H9 (cell line): ENCODE data around the gene CDKN2AIPNL. TPM values are rescaled to one million over a fixed set of nuclear protein-coding genes. Genes with fewer than 3 reads are reported as not detected.

Experiments
- DNase-seq: peaks from one replicate; pipeline ENCODE4 v3.0.0-alpha.2; 2017
- H2AFZ ChIP-seq: one replicate; pipeline ENCODE4 v1.6.1; 2013; ENCODE audit warnings: mild to moderate bottlenecking, low read length, control low read depth, moderate library complexity
- H2AK5ac ChIP-seq: 2 replicates; pipeline ENCODE4 v1.6.1; 2013; ENCODE audit warnings: low read length, control low read depth, mixed read lengths; ENCODE audit not compliant: insufficient read length
- H2BK120ac ChIP-seq: one replicate; pipeline ENCODE4 v1.6.1; 2013; ENCODE audit warnings: low read depth, mild to moderate bottlenecking, low read length, control low read depth, inconsistent platforms; ENCODE audit not compliant: poor library complexity, severe bottlenecking
- H2BK12ac ChIP-seq: 2 replicates; pipeline ENCODE4 v1.6.1; 2013; ENCODE audit warnings: low read length, control low read depth, mixed read lengths, low read depth; ENCODE audit not compliant: insufficient read length
- H2BK15ac ChIP-seq: 2 replicates; pipeline ENCODE4 v1.6.1; 2013; ENCODE audit warnings: low read depth, low read length, control low read depth
- H2BK20ac ChIP-seq: one replicate; pipeline ENCODE4 v1.6.1; 2013; ENCODE audit warnings: low read depth, mild to moderate bottlenecking, low read length, control low read depth, inconsistent platforms; ENCODE audit not compliant: poor library complexity, severe bottlenecking
- H2BK5ac ChIP-seq: 2 replicates; pipeline ENCODE4 v1.6.1; 2013; ENCODE audit warnings: low read length, control low read depth, mixed read lengths; ENCODE audit not compliant: insufficient read length
- H3K14ac ChIP-seq: 2 replicates; pipeline ENCODE4 v1.6.1; 2013; ENCODE audit warnings: low read length, control low read depth; ENCODE audit not compliant: insufficient read depth
- H3K18ac ChIP-seq: 2 replicates; pipeline ENCODE4 v1.6.1; 2013; ENCODE audit warnings: low read depth, mild to moderate bottlenecking, mixed read lengths, low read length, control low read depth; ENCODE audit not compliant: insufficient read length
- H3K23ac ChIP-seq: 2 replicates; pipeline ENCODE4 v1.6.1; 2013; ENCODE audit warnings: low read length, control low read depth, mixed read lengths, low read depth; ENCODE audit not compliant: insufficient read length
- H3K23me2 ChIP-seq: 2 replicates; pipeline ENCODE4 v1.6.1; 2013; ENCODE audit warnings: low read depth, mild to moderate bottlenecking, mixed read lengths, low read length, control low read depth; ENCODE audit not compliant: insufficient read length, poor library complexity, severe bottlenecking
- H3K27ac ChIP-seq: 2 replicates; pipeline ENCODE4 v1.5.1; 2013; ENCODE audit warnings: low read length, control low read depth, mixed read lengths, low read depth; ENCODE audit not compliant: insufficient read length
- H3K27me3 ChIP-seq: 2 replicates; pipeline ENCODE4 v1.6.1; 2013; ENCODE audit warnings: low read length, control low read depth, inconsistent platforms; ENCODE audit not compliant: insufficient read depth
- H3K4ac ChIP-seq: 2 replicates; pipeline ENCODE4 v1.6.1; 2013; ENCODE audit warnings: low read depth, mild to moderate bottlenecking, control low read depth, inconsistent platforms, low read length, moderate library complexity
- H3K4me1 ChIP-seq: 2 replicates; pipeline ENCODE4 v1.6.1; 2013; ENCODE audit warnings: low read length, control low read depth, inconsistent platforms; ENCODE audit not compliant: insufficient read depth
- H3K4me2 ChIP-seq: 2 replicates; pipeline ENCODE4 v1.6.1; 2013; ENCODE audit warnings: low read length, control low read depth, mixed read lengths; ENCODE audit not compliant: insufficient read length, insufficient read depth
- H3K56ac ChIP-seq: 2 replicates; pipeline ENCODE4 v1.6.1; 2013; ENCODE audit warnings: low read depth, mild to moderate bottlenecking, mixed read lengths, low read length, control low read depth; ENCODE audit not compliant: insufficient read length
- H3K79me1 ChIP-seq: 2 replicates; pipeline ENCODE4 v1.6.1; 2013; ENCODE audit warnings: low read depth, mild to moderate bottlenecking, moderate library complexity, low read length, control low read depth, inconsistent platforms; ENCODE audit not compliant: insufficient read depth, poor library complexity, severe bottlenecking
- H3K79me2 ChIP-seq: 2 replicates; pipeline ENCODE4 v1.6.1; 2013; ENCODE audit warnings: low read length, control low read depth, inconsistent platforms; ENCODE audit not compliant: insufficient read depth
- H3K9ac ChIP-seq: 2 replicates; pipeline ENCODE4 v1.6.1; 2013; ENCODE audit warnings: low read length, control low read depth, mixed read lengths; ENCODE audit not compliant: insufficient read length; ENCODE audit errors: extremely low read depth
- H3K9me3 ChIP-seq: one replicate; pipeline ENCODE4 v1.6.1; 2013; ENCODE audit warnings: low read depth, low read length, inconsistent platforms; ENCODE audit not compliant: control insufficient read depth
- H3T11ph ChIP-seq: one replicate; pipeline ENCODE4 v1.6.1; 2013; ENCODE audit warnings: mild to moderate bottlenecking, low read length, control low read depth, inconsistent platforms
- H4K20me1 ChIP-seq: one replicate; pipeline ENCODE4 v1.6.1; 2013; ENCODE audit not compliant: control insufficient read depth, insufficient read length, insufficient read depth
- H4K5ac ChIP-seq: 2 replicates; pipeline ENCODE4 v1.6.1; 2013; ENCODE audit warnings: low read depth, mild to moderate bottlenecking, mixed read lengths, low read length, control low read depth; ENCODE audit not compliant: insufficient read length
- H4K8ac ChIP-seq: replicated peaks from 2 replicates; pipeline ENCODE4 v1.6.1; 2013; ENCODE audit warnings: low read length, control low read depth, mixed read lengths, low read depth; ENCODE audit not compliant: insufficient read length
- H4K91ac ChIP-seq: 2 replicates; pipeline ENCODE4 v1.6.1; 2013; ENCODE audit warnings: low read depth, mild to moderate bottlenecking, moderate library complexity, mixed read lengths, low read length, control low read depth; ENCODE audit not compliant: insufficient read length
- H3K27ac Mint-ChIP-seq, 3 experiments: 2 replicates in 2 of 3; 3 replicates in 1 of 3; pipeline ENCODE4 v1.8.0; 2020 to 2021; ENCODE audit warnings: mixed read lengths in 3 of 3, mild to moderate bottlenecking in 1 of 3, moderate library complexity in 1 of 3
- H3K27me3 Mint-ChIP-seq: 2 replicates; pipeline ENCODE4 v1.8.0; 2021; ENCODE audit warnings: low read depth, mild to moderate bottlenecking, moderate library complexity, mixed read lengths
- H3K36me3 Mint-ChIP-seq, 3 experiments: 2 replicates in 2 of 3; 3 replicates in 1 of 3; pipeline ENCODE4 v1.8.0; 2020 to 2021; ENCODE audit warnings: low read depth in 3 of 3, mixed read lengths in 3 of 3; ENCODE audit not compliant: insufficient read depth in 1 of 3
- H3K4me1 Mint-ChIP-seq, 2 experiments: 2 replicates each; pipeline ENCODE4 v1.8.0; 2020; ENCODE audit warnings: mixed read lengths in 2 of 2
- H3K4me3 Mint-ChIP-seq, 2 experiments: 2 replicates in 1 of 2; 3 replicates in 1 of 2; pipeline ENCODE4 v1.8.0; 2020 to 2021; ENCODE audit warnings: mild to moderate bottlenecking in 2 of 2, mixed read lengths in 2 of 2, moderate library complexity in 1 of 2
- H3K9me3 Mint-ChIP-seq, 2 experiments: 2 replicates in 1 of 2; 3 replicates in 1 of 2; pipeline ENCODE4 v1.8.0; 2020; ENCODE audit warnings: mild to moderate bottlenecking in 2 of 2, mixed read lengths in 2 of 2, moderate library complexity in 1 of 2
- WGBS: extraction: QIAGEN DNeasy Blood & Tissue Kit; methylation state at CpG from one replicate; pipeline ENCODE4 v1.1.7; 2013; ENCODE audit warnings: missing lambda C conversion rate, low lambda C conversion rate, mixed read lengths; ENCODE audit not compliant: insufficient read length; ENCODE audit errors: extremely low coverage; 5-methylcytosine and 5-hydroxymethylcytosine counted together
- total RNA-seq: library from RNA; stranded (reverse); gene quantifications from 2 replicates; pipeline ENCODE4 v1.2.1, GENCODE V29; 2021
- TF ChIP-seq, protein P1 (sequence below): fragments of 200-600 bp; sonication (generic); conservative IDR thresholded peaks from 3 replicates; pipeline ENCODE4 v1.8.0; 2021; ENCODE audit warnings: antibody characterized with exemption, mild to moderate bottlenecking

CDKN2AIPNL gene
- total RNA-seq, 1 experiment from 2014 or later: 60.0 TPM

DNA sequence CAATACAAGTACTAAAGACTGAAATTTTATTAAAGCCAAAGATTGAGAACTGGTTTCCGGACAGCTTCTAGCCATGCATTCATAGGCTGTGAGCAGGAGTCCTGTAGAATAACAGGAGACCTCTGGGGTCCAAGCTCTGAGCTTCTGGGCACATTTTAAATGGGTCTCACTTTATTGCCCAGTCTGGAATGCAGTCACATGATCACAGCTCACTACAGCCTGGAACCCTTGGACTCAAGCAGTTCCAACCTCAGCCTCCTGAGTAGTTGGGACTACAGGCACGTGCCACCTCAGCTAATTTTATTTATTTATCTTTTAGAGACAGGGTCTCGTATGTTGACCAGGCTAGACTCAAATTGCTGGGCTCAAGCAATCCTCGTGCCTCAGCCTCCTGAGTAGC lies 15.4 kb downstream of the CDKN2AIPNL start:
- H3K4me3 Mint-ChIP-seq: no peak overlapping the region

More for the DNA sequence above, 15.4 kb downstream of the CDKN2AIPNL start:
- no CpG with 5 or more reads among the region's 4 CpGs for WGBS
- Mint-ChIP-seq H3K27me3 (no peaks in the 10 kb centered on the region), H3K9me3 (no peaks in the 10 kb centered on the region), H3K27ac (no peak overlapping the region; a peak in 1 of 7 replicates), H3K4me1 (peaks cover 9 to 17% of the 10 kb centered on the region in 2 experiments; a peak in 3 of 4 replicates), H3K36me3 (peaks cover 12 to 70% (median 44%) of the 10 kb centered on the region in 3 experiments; a peak in 6 of 7 replicates)
- H3K18ac ChIP-seq: no peak overlapping the region
- no peak overlapping the region for H2BK15ac ChIP-seq
- no peaks in the 10 kb centered on the region for H3K23me2 ChIP-seq
- no peak overlapping the region for H3K4ac ChIP-seq
- no peak for DNase-seq
- no peaks in the 10 kb centered on the region for H3K9me3 ChIP-seq
- no peak overlapping the region for H3K27ac ChIP-seq
- H3T11ph ChIP-seq: no peak overlapping the region
- no peak overlapping the region for H3K9ac ChIP-seq
- H2BK20ac ChIP-seq: no peak overlapping the region
- H3K14ac ChIP-seq: no peak overlapping the region
- no peak overlapping the region for H4K91ac ChIP-seq
- H2AK5ac ChIP-seq: no peak overlapping the region
- no peaks in the 10 kb centered on the region for H3K79me1 ChIP-seq
- no peak overlapping the region for H2BK12ac ChIP-seq
- H3K4me2 ChIP-seq: no peak overlapping the region
- no peaks in the 10 kb centered on the region for H3K79me2 ChIP-seq
- no peak overlapping the region for H4K5ac ChIP-seq
- peaks cover 2% of the 10 kb centered on the region for H4K20me1 ChIP-seq
- no peaks in the 10 kb centered on the region for H3K27me3 ChIP-seq
- no peak overlapping the region for H2AFZ ChIP-seq
- H2BK120ac ChIP-seq: no peak overlapping the region
- no peak overlapping the region for H2BK5ac ChIP-seq
- H3K23ac ChIP-seq: no peak overlapping the region
- H4K8ac ChIP-seq: no peak overlapping the region
- no peak overlapping the region for H3K56ac ChIP-seq
- no peaks in the 10 kb centered on the region for H3K4me1 ChIP-seq
- TF ChIP-seq, protein P1, sequence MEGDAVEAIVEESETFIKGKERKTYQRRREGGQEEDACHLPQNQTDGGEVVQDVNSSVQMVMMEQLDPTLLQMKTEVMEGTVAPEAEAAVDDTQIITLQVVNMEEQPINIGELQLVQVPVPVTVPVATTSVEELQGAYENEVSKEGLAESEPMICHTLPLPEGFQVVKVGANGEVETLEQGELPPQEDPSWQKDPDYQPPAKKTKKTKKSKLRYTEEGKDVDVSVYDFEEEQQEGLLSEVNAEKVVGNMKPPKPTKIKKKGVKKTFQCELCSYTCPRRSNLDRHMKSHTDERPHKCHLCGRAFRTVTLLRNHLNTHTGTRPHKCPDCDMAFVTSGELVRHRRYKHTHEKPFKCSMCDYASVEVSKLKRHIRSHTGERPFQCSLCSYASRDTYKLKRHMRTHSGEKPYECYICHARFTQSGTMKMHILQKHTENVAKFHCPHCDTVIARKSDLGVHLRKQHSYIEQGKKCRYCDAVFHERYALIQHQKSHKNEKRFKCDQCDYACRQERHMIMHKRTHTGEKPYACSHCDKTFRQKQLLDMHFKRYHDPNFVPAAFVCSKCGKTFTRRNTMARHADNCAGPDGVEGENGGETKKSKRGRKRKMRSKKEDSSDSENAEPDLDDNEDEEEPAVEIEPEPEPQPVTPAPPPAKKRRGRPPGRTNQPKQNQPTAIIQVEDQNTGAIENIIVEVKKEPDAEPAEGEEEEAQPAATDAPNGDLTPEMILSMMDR: no peak
